ENCODE results near the gene LMTK2. TPM values are rescaled to one million over a fixed set of nuclear protein-coding genes. Genes with fewer than 3 reads are reported as not detected.

LMTK2 gene
- polyA plus RNA-seq, 1 donor from 2014 or later, result 11.9 TPM

GRCh38 chr7:98233219-98234070 lies 126.8 kb downstream of the LMTK2 start:
- Histone ChIP-seq H4K20me1 (ENCODE audit: insufficient read depth) (no peaks in the 10 kb centered on the region), H3K27me3 (ENCODE audit: insufficient read depth, low read depth, low read length) (no peaks in the 10 kb centered on the region), H3K79me2 (replicated peaks; ENCODE audit: insufficient read depth, low read length) (no peaks in the 10 kb centered on the region), H3K27ac (ENCODE audit: low read length) (no peak overlapping the region), H3K4me3 (ENCODE audit: low read length) (no peak overlapping the region), H2AFZ (ENCODE audit: low read depth, low read length) (no peak overlapping the region), H3K4me2 (ENCODE audit: low read length) (no peak overlapping the region), H3K36me3 (ENCODE audit: insufficient read depth, low read length) (no peaks in the 10 kb centered on the region), H3F3A (ENCODE audit: insufficient read depth, low read length, poor library complexity, severe bottlenecking) (no peaks in the 10 kb centered on the region), H3K9me2 (ENCODE audit: insufficient read depth, low read length) (no peaks in the 10 kb centered on the region), H3K9me3 (ENCODE audit: low read length) (no peaks in the 10 kb centered on the region), H3K9ac (ENCODE audit: low read length) (no peak overlapping the region)
- TF ChIP-seq EZH2 (IDR thresholded peaks at IDR 0.05; ENCODE audit: borderline replicate concordance, insufficient read depth, low read length, poor library complexity, severe bottlenecking) (no peak), MXI1 (conservative IDR thresholded peaks at IDR 0.05; ENCODE audit: poor library complexity, severe bottlenecking) (no peak), RAD21 (conservative IDR thresholded peaks at IDR 0.05) (no peak), POLR2AphosphoS5 (IDR thresholded peaks at IDR 0.05) (no peak), REST (IDR thresholded peaks at IDR 0.05; ENCODE audit: borderline replicate concordance) (no peak), SMC3 (conservative IDR thresholded peaks at IDR 0.05; ENCODE audit: poor library complexity) (no peak), TAF1 (IDR thresholded peaks at IDR 0.05; ENCODE audit: low read depth) (no peak), EP300 (conservative IDR thresholded peaks at IDR 0.05; ENCODE audit: poor library complexity, severe bottlenecking) (no peak)
- TF ChIP-seq, protein P1, sequence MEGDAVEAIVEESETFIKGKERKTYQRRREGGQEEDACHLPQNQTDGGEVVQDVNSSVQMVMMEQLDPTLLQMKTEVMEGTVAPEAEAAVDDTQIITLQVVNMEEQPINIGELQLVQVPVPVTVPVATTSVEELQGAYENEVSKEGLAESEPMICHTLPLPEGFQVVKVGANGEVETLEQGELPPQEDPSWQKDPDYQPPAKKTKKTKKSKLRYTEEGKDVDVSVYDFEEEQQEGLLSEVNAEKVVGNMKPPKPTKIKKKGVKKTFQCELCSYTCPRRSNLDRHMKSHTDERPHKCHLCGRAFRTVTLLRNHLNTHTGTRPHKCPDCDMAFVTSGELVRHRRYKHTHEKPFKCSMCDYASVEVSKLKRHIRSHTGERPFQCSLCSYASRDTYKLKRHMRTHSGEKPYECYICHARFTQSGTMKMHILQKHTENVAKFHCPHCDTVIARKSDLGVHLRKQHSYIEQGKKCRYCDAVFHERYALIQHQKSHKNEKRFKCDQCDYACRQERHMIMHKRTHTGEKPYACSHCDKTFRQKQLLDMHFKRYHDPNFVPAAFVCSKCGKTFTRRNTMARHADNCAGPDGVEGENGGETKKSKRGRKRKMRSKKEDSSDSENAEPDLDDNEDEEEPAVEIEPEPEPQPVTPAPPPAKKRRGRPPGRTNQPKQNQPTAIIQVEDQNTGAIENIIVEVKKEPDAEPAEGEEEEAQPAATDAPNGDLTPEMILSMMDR (IDR thresholded peaks at IDR 0.05; ENCODE audit: poor library complexity, severe bottlenecking), result no peak

DNA sequence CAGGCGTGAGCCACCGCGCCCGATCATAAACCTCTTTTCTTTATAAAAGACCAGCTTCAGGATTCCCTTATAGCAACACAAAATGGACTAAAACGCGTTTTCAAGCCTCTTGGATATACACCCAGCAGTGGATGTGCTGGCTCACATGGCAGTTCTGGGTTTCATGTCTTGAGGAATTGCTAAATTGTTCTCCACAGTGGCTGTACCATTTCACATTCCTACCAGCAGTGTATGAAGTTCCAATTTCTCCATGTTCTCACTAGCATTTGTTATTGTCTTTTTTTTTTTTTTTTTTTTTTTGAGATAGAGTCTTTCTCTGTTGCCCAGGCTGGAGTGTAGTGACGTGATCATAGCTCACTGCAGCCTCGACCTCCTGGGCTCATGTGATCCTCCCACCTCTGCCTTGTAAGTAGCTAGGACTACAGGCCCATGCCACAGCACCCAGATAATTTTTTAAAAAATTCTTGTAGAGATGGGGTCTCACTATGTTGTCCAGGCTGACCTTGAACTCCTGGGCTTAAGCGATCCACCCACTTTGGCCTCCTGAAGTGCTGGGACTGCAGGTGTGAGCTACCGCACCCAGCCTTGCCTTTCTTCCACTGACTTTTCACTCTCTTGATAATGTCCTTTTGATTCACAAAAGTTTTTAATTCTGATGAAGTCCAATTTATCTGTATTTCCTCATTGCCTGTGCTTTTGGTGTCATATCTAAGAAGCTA lies 127.9 kb downstream of the LMTK2 start:
- H3K27ac ChIP-seq (ENCODE audit: low read length), result no peak overlapping the region
- no peaks in the 10 kb centered on the region for H3K9me3 ChIP-seq (ENCODE audit: low read length)
- H3K4me3 ChIP-seq (ENCODE audit: low read length), result no peak overlapping the region
- H3K4me2 ChIP-seq (ENCODE audit: low read length), result no peak overlapping the region
- TF ChIP-seq, protein P1 (IDR thresholded peaks at IDR 0.05; ENCODE audit: poor library complexity, severe bottlenecking), result no peak
- no peak for TF ChIP-seq EP300 (conservative IDR thresholded peaks at IDR 0.05; ENCODE audit: poor library complexity, severe bottlenecking)
- no peak for TF ChIP-seq EZH2 (IDR thresholded peaks at IDR 0.05; ENCODE audit: borderline replicate concordance, insufficient read depth, low read length, poor library complexity, severe bottlenecking)
- no peak for TF ChIP-seq MXI1 (conservative IDR thresholded peaks at IDR 0.05; ENCODE audit: poor library complexity, severe bottlenecking)
- H3K36me3 ChIP-seq (ENCODE audit: insufficient read depth, low read length), result no peaks in the 10 kb centered on the region
- no peaks in the 10 kb centered on the region for H3K79me2 ChIP-seq (replicated peaks; ENCODE audit: insufficient read depth, low read length)
- H3K9me2 ChIP-seq (ENCODE audit: insufficient read depth, low read length), result no peaks in the 10 kb centered on the region
- H3K27me3 ChIP-seq (ENCODE audit: insufficient read depth, low read depth, low read length), result no peaks in the 10 kb centered on the region
- no peak overlapping the region for H3K9ac ChIP-seq (ENCODE audit: low read length)
- H4K20me1 ChIP-seq (ENCODE audit: insufficient read depth), result no peaks in the 10 kb centered on the region
- H2AFZ ChIP-seq (ENCODE audit: low read depth, low read length), result no peak overlapping the region
- H3F3A ChIP-seq (ENCODE audit: insufficient read depth, low read length, poor library complexity, severe bottlenecking), result no peaks in the 10 kb centered on the region

Data from neural cell (in vitro differentiated cells).